Measurements from ENCODE around the gene TSPAN9.

TSPAN9 gene

DNA sequence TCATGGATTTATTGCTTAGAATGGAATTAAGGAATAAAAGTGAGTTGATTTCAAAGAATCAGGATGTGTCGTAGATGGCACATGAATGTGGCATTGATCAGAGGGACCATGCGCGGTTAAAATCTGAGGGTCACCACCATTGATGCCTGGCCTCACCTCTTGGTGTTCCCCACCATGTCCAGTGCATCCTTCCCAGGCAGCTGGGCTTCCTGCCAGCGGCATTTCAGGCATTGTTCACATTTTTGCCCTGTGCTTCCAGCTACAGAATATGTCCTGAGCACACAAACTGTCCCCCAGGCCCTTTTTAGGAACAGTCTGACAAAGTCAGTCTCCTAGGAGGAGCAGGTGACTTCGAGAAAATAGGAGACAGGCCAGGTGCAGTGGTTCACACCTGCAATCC lies 42.0 kb upstream of the TSPAN9 start:
- DNase-seq (ENCODE audit: low read depth, low spot score), result no peak
- H3K9me3 ChIP-seq (ENCODE audit: low read depth, low read length), result no peaks in the 10 kb centered on the region
- H3K9ac ChIP-seq (ENCODE audit: insufficient read length), result no peak overlapping the region
- TF ChIP-seq POLR2AphosphoS5 (IDR thresholded peaks at IDR 0.05; ENCODE audit: borderline replicate concordance, low read depth, low read length), result no peak
- TF ChIP-seq EZH2 (IDR thresholded peaks at IDR 0.05), result no peak
- TF ChIP-seq FOXP2 (optimal IDR thresholded peaks at IDR 0.05; ENCODE audit: control extremely low read depth, extremely low read length, insufficient read depth), result no peak
- peaks cover 19% of the 10 kb centered on the region; the same call in 1 of the 2 replicates for H3K36me3 ChIP-seq (ENCODE audit: insufficient read depth, low read length)
- H3K4me3 ChIP-seq, result no peak overlapping the region
- no peak overlapping the region for H3K27ac ChIP-seq

DNA sequence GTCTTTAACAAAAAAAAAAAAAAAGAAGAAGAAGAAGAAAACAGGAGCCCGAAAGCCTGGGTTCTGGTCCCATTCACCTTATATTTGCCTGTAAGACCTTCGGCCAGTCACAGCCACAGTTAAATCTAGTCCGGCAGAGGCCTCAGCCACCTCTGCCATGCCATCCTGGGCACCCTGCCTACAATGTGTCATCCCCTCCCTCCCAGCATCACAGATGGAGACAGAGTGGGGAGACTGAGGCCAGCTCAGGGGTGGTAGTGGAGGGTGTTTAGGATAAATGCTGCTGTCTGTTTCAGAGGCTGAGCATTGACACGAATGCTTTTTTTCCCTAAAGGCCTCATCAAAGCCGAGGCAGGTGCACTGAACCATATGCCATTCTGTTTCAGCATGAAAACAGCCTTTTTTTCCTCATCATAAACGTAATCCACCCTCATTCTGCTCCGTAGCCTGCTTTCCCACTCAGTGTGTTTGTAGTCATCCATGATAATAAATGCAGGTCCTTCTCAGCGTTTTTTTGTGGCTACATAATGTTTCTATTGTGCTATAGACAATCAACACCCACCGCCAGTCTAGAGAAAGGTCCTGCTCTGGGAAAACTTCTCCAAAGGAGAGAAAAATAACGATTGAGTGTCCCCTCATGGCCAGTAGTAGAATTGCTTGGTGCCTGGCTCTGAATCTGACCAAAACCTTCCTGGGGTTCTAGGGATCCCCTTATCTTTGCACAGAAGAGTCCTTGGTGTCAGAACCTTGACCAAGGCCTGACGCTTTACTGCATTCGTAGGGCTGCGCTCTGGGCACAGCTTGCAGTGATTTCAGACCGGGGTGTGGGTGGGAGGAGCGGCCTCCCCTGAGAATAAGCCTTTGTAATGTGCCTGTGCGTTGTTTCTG lies 41.1 kb upstream of the TSPAN9 start:
- H3K9me3 ChIP-seq (ENCODE audit: low read depth, low read length), result no peaks in the 10 kb centered on the region
- no peak overlapping the region for H3K27ac ChIP-seq
- H3K36me3 ChIP-seq (ENCODE audit: insufficient read depth, low read length), result peaks cover 26% of the 10 kb centered on the region; the same call in 1 of the 2 replicates
- H3K9ac ChIP-seq (ENCODE audit: insufficient read length), result no peak overlapping the region
- TF ChIP-seq EZH2 (IDR thresholded peaks at IDR 0.05), result no peak
- DNase-seq (ENCODE audit: low read depth, low spot score), result no peak
- H3K4me3 ChIP-seq, result no peak overlapping the region

- no peak overlapping the region for H3K27ac ChIP-seq
- H3K36me3 ChIP-seq (ENCODE audit: insufficient read depth, low read length), result peaks cover 20% of the 10 kb centered on the region; the same call in 1 of the 2 replicates
- TF ChIP-seq EZH2 (IDR thresholded peaks at IDR 0.05), result no peak
- DNase-seq (ENCODE audit: low read depth, low spot score), result no peak
- no peak overlapping the region for H3K9ac ChIP-seq (ENCODE audit: insufficient read length)
- H3K4me3 ChIP-seq, result no peak overlapping the region
- no peaks in the 10 kb centered on the region for H3K9me3 ChIP-seq (ENCODE audit: low read depth, low read length)
Measured at GRCh38 chr12:3036901-3037600, 40.1 kb upstream of the TSPAN9 start.

- DNase-seq (ENCODE audit: low read depth, low spot score), result no peak
- H3K36me3 ChIP-seq (ENCODE audit: insufficient read depth, low read length), result peaks cover 20% of the 10 kb centered on the region; the same call in 1 of the 2 replicates
- H3K4me3 ChIP-seq, result no peak overlapping the region
- H3K9me3 ChIP-seq (ENCODE audit: low read depth, low read length), result no peaks in the 10 kb centered on the region
- no peak overlapping the region for H3K9ac ChIP-seq (ENCODE audit: insufficient read length)
- TF ChIP-seq EZH2 (IDR thresholded peaks at IDR 0.05), result no peak
- no peak overlapping the region for H3K27ac ChIP-seq
Measured at GRCh38 chr12:3038166-3038565, 39.0 kb upstream of the TSPAN9 start.

GRCh38 chr12:3038926-3039510 lies 38.2 kb upstream of the TSPAN9 start:
- Histone ChIP-seq H3K9me3 (ENCODE audit: low read depth, low read length) (no peaks in the 10 kb centered on the region), H3K36me3 (ENCODE audit: insufficient read depth, low read length) (peaks cover 20% of the 10 kb centered on the region; the same call in 1 of the 2 replicates), H3K27ac (no peak overlapping the region), H3K9ac (ENCODE audit: insufficient read length) (no peak overlapping the region), H3K4me3 (no peak overlapping the region)
- DNase-seq (ENCODE audit: low read depth, low spot score), result no peak
- no peak for TF ChIP-seq FOXP2 (optimal IDR thresholded peaks at IDR 0.05; ENCODE audit: control extremely low read depth, extremely low read length, insufficient read depth)
- TF ChIP-seq POLR2AphosphoS5 (IDR thresholded peaks at IDR 0.05; ENCODE audit: borderline replicate concordance, low read depth, low read length), result no peak
- TF ChIP-seq EZH2 (IDR thresholded peaks at IDR 0.05), result no peak

DNA sequence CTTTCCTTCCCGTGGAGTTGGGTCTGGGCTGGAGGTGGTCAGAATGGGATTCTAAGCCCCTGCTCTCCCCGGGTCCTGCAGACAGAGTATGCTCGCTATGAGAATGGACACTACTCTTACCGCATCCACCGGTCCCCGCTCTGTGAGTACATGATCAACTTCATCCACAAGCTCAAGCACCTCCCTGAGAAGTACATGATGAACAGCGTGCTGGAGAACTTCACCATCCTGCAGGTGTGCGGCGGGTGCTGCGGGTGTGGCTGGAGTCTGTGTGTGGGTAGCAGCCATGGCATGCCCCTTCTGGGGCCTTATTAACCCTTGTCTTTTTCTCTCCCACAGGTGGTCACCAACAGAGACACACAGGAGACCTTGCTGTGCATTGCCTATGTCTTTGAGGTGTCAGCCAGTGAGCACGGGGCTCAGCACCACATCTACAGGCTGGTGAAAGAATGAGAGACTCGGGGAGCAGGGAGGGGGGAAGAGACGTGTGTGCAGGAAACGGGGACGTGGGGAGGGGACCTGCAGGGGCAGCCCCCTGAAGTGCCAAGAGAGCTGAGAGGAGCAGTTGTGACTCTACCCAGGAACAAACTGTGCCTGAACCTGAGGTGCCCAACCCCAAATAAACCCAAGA lies 37.0 kb upstream of the TSPAN9 start:
- no peak for DNase-seq (ENCODE audit: low read depth, low spot score)
- TF ChIP-seq POLR2AphosphoS5 (IDR thresholded peaks at IDR 0.05; ENCODE audit: borderline replicate concordance, low read depth, low read length) (no peak), EZH2 (IDR thresholded peaks at IDR 0.05) (no peak), FOXP2 (optimal IDR thresholded peaks at IDR 0.05; ENCODE audit: control extremely low read depth, extremely low read length, insufficient read depth) (no peak)
- H3K4me3 ChIP-seq, result no peak overlapping the region
- H3K9ac ChIP-seq (ENCODE audit: insufficient read length), result no peak overlapping the region
- H3K9me3 ChIP-seq (ENCODE audit: low read depth, low read length), result no peaks in the 10 kb centered on the region
- H3K36me3 ChIP-seq (ENCODE audit: insufficient read depth, low read length), result peaks cover 20% of the 10 kb centered on the region; the same call in 1 of the 2 replicates
- H3K27ac ChIP-seq, result no peak overlapping the region

DNA sequence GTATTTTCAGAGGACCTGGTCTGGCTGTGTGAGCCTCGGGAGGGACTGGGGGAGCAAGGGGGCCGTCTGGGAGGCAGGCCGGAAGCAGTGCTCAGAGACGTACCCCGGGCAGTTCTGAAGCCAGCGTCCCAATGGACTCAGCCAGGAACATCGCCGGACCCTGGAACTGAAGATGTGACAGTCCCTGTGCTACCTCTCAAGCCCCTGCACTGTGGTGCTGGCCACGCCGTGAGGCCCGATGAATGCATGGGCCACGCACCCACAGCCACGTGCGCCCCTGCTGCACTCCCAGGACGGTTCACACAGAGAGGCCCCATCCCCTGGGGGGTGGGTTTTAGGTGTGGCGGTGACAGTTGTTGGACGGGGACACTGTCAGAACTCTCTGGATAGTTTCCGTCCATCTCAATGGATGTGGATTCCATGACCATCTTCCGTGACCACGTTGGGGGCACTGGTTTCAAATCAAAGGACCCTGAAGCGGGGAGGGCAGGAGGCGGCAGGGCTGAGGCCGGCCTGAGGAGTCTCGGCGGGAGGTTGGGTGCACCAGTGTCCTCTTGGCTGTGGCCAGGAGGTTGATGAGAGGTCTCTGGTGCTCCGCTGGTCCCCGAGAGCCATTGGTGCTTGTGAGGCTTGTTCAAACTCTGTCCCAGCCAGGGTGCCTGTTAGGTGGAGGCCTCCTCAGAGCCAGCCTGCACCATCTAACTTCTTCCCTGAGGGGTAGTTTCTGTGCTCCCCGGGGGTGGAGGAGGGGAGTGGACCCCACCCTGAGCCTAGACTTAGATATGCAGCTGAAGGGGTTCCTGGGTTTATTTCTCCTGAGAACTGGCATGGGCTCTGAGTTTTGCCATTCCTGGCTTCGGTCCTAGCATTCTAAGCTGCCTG lies 36.3 kb upstream of the TSPAN9 start:
- H3K9ac ChIP-seq (ENCODE audit: insufficient read length), result no peak overlapping the region
- DNase-seq (ENCODE audit: low read depth, low spot score), result no peak
- no peak overlapping the region for H3K27ac ChIP-seq
- H3K36me3 ChIP-seq (ENCODE audit: insufficient read depth, low read length), result peaks cover 20% of the 10 kb centered on the region; the same call in 1 of the 2 replicates
- H3K9me3 ChIP-seq (ENCODE audit: low read depth, low read length), result no peaks in the 10 kb centered on the region
- no peak for TF ChIP-seq EZH2 (IDR thresholded peaks at IDR 0.05)
- TF ChIP-seq FOXP2 (optimal IDR thresholded peaks at IDR 0.05; ENCODE audit: control extremely low read depth, extremely low read length, insufficient read depth), result no peak
- no peak for TF ChIP-seq POLR2AphosphoS5 (IDR thresholded peaks at IDR 0.05; ENCODE audit: borderline replicate concordance, low read depth, low read length)
- no peak overlapping the region for H3K4me3 ChIP-seq

Measured in SK-N-MC (cell line).